Ishikawa (cell line): ENCODE data around the gene DTNBP1.

Source experiments
- CEBPB ChIP-seq: IDR thresholded peaks from 2 replicates; pipeline ENCODE4 v1.6.1; 2012
- CREB1 ChIP-seq: IDR thresholded peaks from 2 replicates; pipeline ENCODE4 v1.6.1; 2012; ENCODE audit warnings: low read depth
- EGR1 ChIP-seq: IDR thresholded peaks from 2 replicates; pipeline ENCODE4 v1.6.1; 2012
- EP300 ChIP-seq: IDR thresholded peaks from 2 replicates; pipeline ENCODE4 v1.6.1; 2012; ENCODE audit warnings: borderline replicate concordance
- FOXM1 ChIP-seq: IDR thresholded peaks from 2 replicates; pipeline ENCODE4 v1.6.1; 2012; ENCODE audit warnings: low read depth, borderline replicate concordance
- NFIC ChIP-seq: IDR thresholded peaks from 2 replicates; pipeline ENCODE4 v1.6.1; 2012
- RAD21 ChIP-seq: IDR thresholded peaks from 2 replicates; pipeline ENCODE4 v1.6.1; 2012; ENCODE audit warnings: low read depth
- TAF1 ChIP-seq: IDR thresholded peaks from 2 replicates; pipeline ENCODE4 v1.6.1; 2012; ENCODE audit warnings: low read depth, mild to moderate bottlenecking
- TCF12 ChIP-seq: IDR thresholded peaks from 2 replicates; pipeline ENCODE4 v1.6.1; 2012; ENCODE audit warnings: low read depth
- TEAD4 ChIP-seq: IDR thresholded peaks from 2 replicates; pipeline ENCODE4 v1.6.1; 2012
- YY1 ChIP-seq: IDR thresholded peaks from 2 replicates; pipeline ENCODE4 v1.6.1; 2012; ENCODE audit warnings: low read depth
- ZBTB7A ChIP-seq: IDR thresholded peaks from 2 replicates; pipeline ENCODE4 v1.6.1; 2012; ENCODE audit warnings: low read depth
- TF ChIP-seq, protein P1 (sequence below): IDR thresholded peaks from 2 replicates; pipeline ENCODE4 v1.6.1; 2012
- TF ChIP-seq, protein P2 (sequence below): IDR thresholded peaks from 2 replicates; pipeline ENCODE4 v1.6.1; 2012; ENCODE audit warnings: low read depth, mild to moderate bottlenecking
- TF ChIP-seq, protein P3 (sequence below): IDR thresholded peaks from 2 replicates; pipeline ENCODE4 v1.6.1; 2012

DTNBP1 gene

DNA sequence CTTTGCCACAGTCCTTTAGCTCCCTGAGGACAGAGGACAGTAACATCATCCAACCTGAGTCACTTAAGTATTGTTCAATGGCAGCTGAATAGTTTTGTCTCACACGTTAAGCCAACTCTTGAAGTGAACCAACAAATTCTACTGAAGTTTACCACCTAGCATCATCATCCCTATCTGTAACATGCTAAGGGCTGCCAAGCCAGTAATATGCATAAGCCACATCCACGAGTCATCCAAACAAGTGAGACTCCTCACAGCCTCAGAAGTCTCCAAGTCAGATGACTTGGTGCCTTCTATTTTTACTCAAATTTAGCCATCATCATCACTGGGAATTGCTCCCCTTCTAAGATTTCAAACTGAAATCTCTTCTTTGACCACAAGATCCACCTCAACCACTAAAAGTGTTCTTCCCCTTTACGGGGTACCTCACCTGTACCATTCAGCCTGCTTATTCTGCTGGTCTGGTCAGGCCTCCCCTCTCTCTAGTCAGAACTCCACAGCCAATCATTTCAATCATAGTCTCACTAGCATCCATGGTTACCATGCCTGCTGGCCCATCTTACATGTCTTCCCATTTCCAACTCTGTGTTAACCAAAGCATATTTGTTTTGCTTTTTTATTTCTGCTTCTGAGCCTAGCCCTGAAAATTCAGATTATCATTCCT, 73.7 kb downstream of the DTNBP1 start:
- no peak for TF ChIP-seq EGR1
- TF ChIP-seq TEAD4, result no peak

DNA sequence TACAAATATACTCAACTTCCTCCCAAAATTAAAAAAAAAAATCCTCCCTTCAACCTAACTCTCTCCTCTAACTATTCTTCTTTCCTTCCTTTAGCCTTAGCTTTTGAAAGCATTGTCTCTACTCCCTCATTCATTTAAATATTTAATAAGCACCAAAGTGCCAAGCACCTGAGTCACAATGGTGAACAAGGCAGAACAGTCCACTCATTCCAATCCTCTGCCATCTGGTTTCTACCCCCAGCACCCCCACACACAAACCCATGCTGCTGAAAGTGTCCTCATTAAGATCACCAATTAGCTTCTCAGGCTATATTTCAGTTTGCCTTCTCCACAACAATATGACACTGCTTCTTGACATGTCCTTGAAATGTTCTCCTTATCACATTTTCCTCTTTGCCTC, 76.3 kb downstream of the DTNBP1 start:
- TF ChIP-seq TCF12, result no peak
- no peak for TF ChIP-seq CREB1
- TF ChIP-seq YY1, result no peak
- TF ChIP-seq FOXM1, result no peak
- no peak for TF ChIP-seq TEAD4
- no peak for TF ChIP-seq ZBTB7A
- no peak for TF ChIP-seq EGR1
- no peak for TF ChIP-seq EP300
- TF ChIP-seq, protein P1, sequence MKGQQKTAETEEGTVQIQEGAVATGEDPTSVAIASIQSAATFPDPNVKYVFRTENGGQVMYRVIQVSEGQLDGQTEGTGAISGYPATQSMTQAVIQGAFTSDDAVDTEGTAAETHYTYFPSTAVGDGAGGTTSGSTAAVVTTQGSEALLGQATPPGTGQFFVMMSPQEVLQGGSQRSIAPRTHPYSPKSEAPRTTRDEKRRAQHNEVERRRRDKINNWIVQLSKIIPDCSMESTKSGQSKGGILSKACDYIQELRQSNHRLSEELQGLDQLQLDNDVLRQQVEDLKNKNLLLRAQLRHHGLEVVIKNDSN, result no peak
- TF ChIP-seq NFIC, result no peak
- TF ChIP-seq RAD21, result no peak
- TF ChIP-seq, protein P2, sequence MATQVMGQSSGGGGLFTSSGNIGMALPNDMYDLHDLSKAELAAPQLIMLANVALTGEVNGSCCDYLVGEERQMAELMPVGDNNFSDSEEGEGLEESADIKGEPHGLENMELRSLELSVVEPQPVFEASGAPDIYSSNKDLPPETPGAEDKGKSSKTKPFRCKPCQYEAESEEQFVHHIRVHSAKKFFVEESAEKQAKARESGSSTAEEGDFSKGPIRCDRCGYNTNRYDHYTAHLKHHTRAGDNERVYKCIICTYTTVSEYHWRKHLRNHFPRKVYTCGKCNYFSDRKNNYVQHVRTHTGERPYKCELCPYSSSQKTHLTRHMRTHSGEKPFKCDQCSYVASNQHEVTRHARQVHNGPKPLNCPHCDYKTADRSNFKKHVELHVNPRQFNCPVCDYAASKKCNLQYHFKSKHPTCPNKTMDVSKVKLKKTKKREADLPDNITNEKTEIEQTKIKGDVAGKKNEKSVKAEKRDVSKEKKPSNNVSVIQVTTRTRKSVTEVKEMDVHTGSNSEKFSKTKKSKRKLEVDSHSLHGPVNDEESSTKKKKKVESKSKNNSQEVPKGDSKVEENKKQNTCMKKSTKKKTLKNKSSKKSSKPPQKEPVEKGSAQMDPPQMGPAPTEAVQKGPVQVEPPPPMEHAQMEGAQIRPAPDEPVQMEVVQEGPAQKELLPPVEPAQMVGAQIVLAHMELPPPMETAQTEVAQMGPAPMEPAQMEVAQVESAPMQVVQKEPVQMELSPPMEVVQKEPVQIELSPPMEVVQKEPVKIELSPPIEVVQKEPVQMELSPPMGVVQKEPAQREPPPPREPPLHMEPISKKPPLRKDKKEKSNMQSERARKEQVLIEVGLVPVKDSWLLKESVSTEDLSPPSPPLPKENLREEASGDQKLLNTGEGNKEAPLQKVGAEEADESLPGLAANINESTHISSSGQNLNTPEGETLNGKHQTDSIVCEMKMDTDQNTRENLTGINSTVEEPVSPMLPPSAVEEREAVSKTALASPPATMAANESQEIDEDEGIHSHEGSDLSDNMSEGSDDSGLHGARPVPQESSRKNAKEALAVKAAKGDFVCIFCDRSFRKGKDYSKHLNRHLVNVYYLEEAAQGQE, result no peak
- TF ChIP-seq CEBPB, result no peak
- no peak for TF ChIP-seq TAF1
- TF ChIP-seq, protein P3, sequence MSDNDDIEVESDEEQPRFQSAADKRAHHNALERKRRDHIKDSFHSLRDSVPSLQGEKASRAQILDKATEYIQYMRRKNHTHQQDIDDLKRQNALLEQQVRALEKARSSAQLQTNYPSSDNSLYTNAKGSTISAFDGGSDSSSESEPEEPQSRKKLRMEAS, result no peak

DNA sequence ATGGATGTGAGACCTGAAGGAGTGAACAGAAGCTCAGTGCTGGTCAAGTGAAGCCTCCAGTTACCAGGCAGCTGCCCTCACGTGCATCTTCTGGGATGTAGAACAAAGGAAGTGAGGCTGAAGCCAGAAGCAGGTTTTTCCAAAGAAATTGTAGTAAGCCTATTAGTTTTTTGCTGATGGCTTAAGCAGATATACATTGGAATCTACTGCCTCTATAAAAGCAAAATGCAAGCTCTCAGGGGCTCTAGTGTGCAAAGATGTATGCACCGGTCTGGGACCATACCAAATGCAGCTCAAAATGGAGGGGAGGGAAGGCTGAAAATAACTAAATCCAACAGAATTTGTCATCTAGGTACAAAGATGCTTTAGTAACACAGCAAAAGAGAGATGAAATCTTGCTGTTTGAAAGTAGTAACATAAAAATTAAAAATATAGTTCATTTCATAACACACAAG, 77.0 kb downstream of the DTNBP1 start:
- TF ChIP-seq TEAD4, result no peak

DNA sequence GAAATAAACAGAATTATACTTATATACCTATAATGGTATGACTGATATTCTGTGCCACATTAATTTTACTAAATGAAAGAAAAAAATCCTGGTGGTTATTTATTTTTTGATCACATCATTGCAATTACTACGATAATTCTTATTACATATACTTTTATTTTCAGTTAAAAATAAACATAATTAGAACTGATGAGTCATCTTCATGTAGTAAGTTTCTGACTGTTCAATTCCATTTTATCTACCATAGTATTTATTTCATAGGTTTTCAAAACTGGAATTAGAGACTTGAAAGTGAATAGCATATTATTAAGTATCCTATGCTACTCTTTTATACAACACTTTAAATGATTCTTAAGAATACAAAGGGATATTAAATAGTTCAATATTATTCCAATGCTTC, 80.3 kb downstream of the DTNBP1 start:
- TF ChIP-seq NFIC, result no peak
- TF ChIP-seq TEAD4, result no peak
- TF ChIP-seq CREB1, result no peak
- no peak for TF ChIP-seq EP300
- no peak for TF ChIP-seq TAF1

DNA sequence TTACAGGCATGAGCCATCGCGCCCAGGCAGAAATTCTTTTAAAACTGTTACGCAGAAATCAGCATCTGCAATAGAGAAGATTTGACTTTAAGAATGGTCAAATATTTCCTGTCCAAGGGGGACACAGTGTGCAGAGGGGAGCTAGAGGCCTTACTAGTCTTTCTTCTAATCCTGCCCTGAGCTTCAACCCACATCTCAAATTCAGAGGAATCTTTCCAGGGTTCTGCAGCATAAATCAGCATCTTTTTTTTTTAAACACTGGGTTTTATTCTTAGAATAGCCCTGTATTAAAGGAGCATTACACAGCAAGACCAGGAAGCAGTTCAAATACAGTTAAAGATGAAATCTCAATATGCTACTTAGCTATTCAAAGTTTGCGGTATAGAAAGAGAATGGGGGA, 81.1 kb downstream of the DTNBP1 start:
- TF ChIP-seq RAD21 (no peak), TAF1 (no peak), FOXM1 (no peak), ZBTB7A (no peak), CREB1 (no peak)
- TF ChIP-seq, protein P3, result no peak

DNA sequence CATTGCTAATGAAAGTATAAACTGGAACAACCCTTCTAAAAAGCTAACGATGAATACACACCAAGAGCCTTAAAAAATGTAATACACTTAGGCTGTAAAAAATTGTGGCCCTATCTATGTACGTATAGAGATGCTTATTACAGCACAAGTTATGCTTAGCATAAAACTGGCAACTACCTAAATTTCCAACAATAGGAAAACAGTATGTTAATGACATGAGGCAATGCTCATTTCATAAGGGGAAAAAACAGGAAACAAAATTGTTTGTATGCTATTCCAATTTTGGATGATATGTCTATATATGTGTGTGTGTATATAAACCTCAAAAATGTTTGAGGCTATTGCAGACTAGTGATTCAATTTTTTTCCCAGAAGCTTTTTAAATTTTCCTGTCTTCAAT, 82.5 kb downstream of the DTNBP1 start:
- TF ChIP-seq TAF1 (no peak), TEAD4 (no peak), FOXM1 (no peak)

DNA sequence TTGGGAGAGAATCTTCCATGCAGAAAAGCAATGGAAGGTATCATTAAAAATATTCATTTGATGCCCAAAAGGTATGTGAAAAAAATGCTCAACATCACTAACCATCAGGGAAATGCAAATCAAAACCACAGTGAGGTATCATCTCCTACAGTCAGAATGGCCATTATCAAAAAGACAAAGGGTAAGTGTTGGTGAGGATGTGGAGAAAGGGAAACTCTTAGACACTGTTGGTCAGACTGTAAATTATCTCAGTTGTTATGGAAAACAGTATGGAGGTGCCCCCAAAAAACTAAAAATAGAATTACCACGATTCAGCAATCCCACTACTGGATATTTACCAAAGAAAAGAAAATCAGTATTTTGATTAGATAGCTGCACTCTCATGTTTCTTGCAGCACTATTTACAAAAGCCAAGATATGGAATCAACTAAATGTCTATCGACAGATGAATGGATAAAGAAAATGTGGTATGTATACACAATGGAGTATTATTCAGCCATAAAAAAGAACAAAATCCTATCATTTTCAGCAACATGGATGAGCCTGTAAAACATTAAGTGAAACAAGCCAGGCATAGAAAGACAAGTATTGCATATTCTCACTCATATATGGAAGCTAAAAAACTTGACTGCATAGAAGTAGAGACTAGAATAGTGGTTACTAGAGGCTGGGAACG, 84.0 kb downstream of the DTNBP1 start:
- TF ChIP-seq NFIC (no peak), RAD21 (no peak), YY1 (no peak), TEAD4 (no peak), TAF1 (no peak), EP300 (no peak), CEBPB (no peak), ZBTB7A (no peak), EGR1 (no peak), TCF12 (no peak), FOXM1 (no peak), CREB1 (no peak)
- TF ChIP-seq, protein P3, result no peak
- TF ChIP-seq, protein P2, result no peak
- TF ChIP-seq, protein P1, result no peak
